SK-N-SH treated with all-trans-retinoic acid at 6 μM for 48 hours (cell line): ENCODE data around the gene XK.

Experiments used
- ATAC-seq: fragments of 200-7000 bp; cut with Tn5 transposase; 3 replicates; pipeline ENCODE4 v1.9.1; 2020; ENCODE audit warnings: mild to moderate bottlenecking, moderate library complexity
- ARNTL ChIP-seq: fragments of 450-650 bp; formaldehyde crosslinking; IDR thresholded peaks from 2 replicates; pipeline ENCODE4 v1.5.0; 2020; ENCODE audit warnings: low read depth, mild to moderate bottlenecking, moderate library complexity, borderline replicate concordance
- BACH2 ChIP-seq: fragments of 250-450 bp; sonication (Bioruptor Pico); IDR thresholded peaks from 2 replicates; pipeline ENCODE4 v1.9.0; 2021; ENCODE audit warnings: mild to moderate bottlenecking, borderline replicate concordance
- CREB5 ChIP-seq: fragments of 250-450 bp; sonication (Bioruptor Pico); IDR thresholded peaks from 2 replicates; pipeline ENCODE4 v1.5.1; 2020; ENCODE audit warnings: low read depth, mild to moderate bottlenecking, moderate library complexity
- CSDC2 ChIP-seq: fragments of 250-450 bp; sonication (Bioruptor Pico); IDR thresholded peaks from 2 replicates; pipeline ENCODE4 v1.5.0; 2020; ENCODE audit warnings: mild to moderate bottlenecking, moderate library complexity
- CSRNP3 ChIP-seq: fragments of 250-450 bp; sonication (Bioruptor Pico); IDR thresholded peaks from 2 replicates; pipeline ENCODE4 v1.5.1; 2021; ENCODE audit warnings: mild to moderate bottlenecking, moderate library complexity
- ESRRG ChIP-seq: fragments of 250-450 bp; sonication (Bioruptor Pico); IDR thresholded peaks from 2 replicates; pipeline ENCODE4 v1.6.1; 2021; ENCODE audit warnings: mild to moderate bottlenecking
- GLIS3 ChIP-seq: fragments of 250-450 bp; sonication (Bioruptor Pico); IDR thresholded peaks from 2 replicates; pipeline ENCODE4 v1.5.0; 2020; ENCODE audit warnings: mild to moderate bottlenecking, moderate library complexity
- OSR1 ChIP-seq: fragments of 250-450 bp; sonication (Bioruptor Pico); IDR thresholded peaks from 2 replicates; pipeline ENCODE4 v1.8.0; 2022; ENCODE audit warnings: moderate library complexity, mild to moderate bottlenecking, inconsistent platforms
- PATZ1 ChIP-seq: fragments of 250-450 bp; sonication (Bioruptor Pico); IDR thresholded peaks from 2 replicates; pipeline ENCODE4 v1.8.0; 2020; ENCODE audit warnings: mild to moderate bottlenecking, moderate library complexity, borderline replicate concordance
- POU6F1 ChIP-seq: fragments of 250-450 bp; sonication (Bioruptor Pico); IDR thresholded peaks from 2 replicates; pipeline ENCODE4 v1.8.0; 2021; ENCODE audit warnings: low read depth, mild to moderate bottlenecking, moderate library complexity, borderline replicate concordance
- PPARA ChIP-seq: fragments of 250-450 bp; sonication (Bioruptor Pico); IDR thresholded peaks from 2 replicates; pipeline ENCODE4 v1.5.0; 2020; ENCODE audit warnings: mild to moderate bottlenecking, borderline replicate concordance
- RARB ChIP-seq: fragments of 250-450 bp; sonication (Bioruptor Pico); IDR thresholded peaks from 2 replicates; pipeline ENCODE4 v1.8.0; 2021; ENCODE audit warnings: mild to moderate bottlenecking, moderate library complexity
- TCF4 ChIP-seq: fragments of 250-450 bp; sonication (Bioruptor Pico); IDR thresholded peaks from 2 replicates; pipeline ENCODE4 v1.8.0; 2021; ENCODE audit warnings: mild to moderate bottlenecking, moderate library complexity, borderline replicate concordance
- TOX ChIP-seq: fragments of 250-450 bp; sonication (Bioruptor Pico); IDR thresholded peaks from 2 replicates; pipeline ENCODE4 v1.8.0; 2021; ENCODE audit warnings: mild to moderate bottlenecking, moderate library complexity, borderline replicate concordance
- TSHZ2 ChIP-seq: fragments of 250-450 bp; sonication (Bioruptor Pico); IDR thresholded peaks from 2 replicates; pipeline ENCODE4 v1.5.0; 2020; ENCODE audit warnings: mild to moderate bottlenecking, moderate library complexity
- ZC3H10 ChIP-seq: fragments of 250-450 bp; sonication (Bioruptor Pico); IDR thresholded peaks from 2 replicates; pipeline ENCODE4 v1.5.1; 2021; ENCODE audit warnings: mild to moderate bottlenecking, moderate library complexity
- ZFP3 ChIP-seq: fragments of 250-450 bp; sonication (Bioruptor Pico); IDR thresholded peaks from 2 replicates; pipeline ENCODE4 v1.5.0; 2020; ENCODE audit warnings: mild to moderate bottlenecking, moderate library complexity
- ZFP30 ChIP-seq: fragments of 450-650 bp; formaldehyde crosslinking; IDR thresholded peaks from 2 replicates; pipeline ENCODE4 v1.5.0; 2022; ENCODE audit warnings: mild to moderate bottlenecking, moderate library complexity
- ZNF565 ChIP-seq: fragments of 450-650 bp; formaldehyde crosslinking; conservative IDR thresholded peaks from 2 replicates; pipeline ENCODE4 v1.5.0; 2020; ENCODE audit warnings: low read depth, mild to moderate bottlenecking, moderate library complexity
- ZNF8 ChIP-seq: fragments of 450-650 bp; formaldehyde crosslinking; IDR thresholded peaks from 2 replicates; pipeline ENCODE4 v1.5.0; 2020; ENCODE audit warnings: mild to moderate bottlenecking, moderate library complexity

The XK gene

GRCh38 chrX:37746218-37746941, 60.8 kb downstream of the XK start (continued):
- TF ChIP-seq PPARA (CRISPR knock-in tag) (no peak), RARB (CRISPR knock-in tag) (no peak), ZNF8 (no peak), ZNF565 (no peak), ZFP30 (CRISPR knock-in tag) (no peak)

GRCh38 chrX:37746951-37747350, 61.4 kb downstream of the XK start:
- no peak for TF ChIP-seq CSRNP3 (CRISPR knock-in tag)
- no peak for TF ChIP-seq PATZ1 (CRISPR knock-in tag)
- no peak for TF ChIP-seq ZFP3 (CRISPR knock-in tag)
- TF ChIP-seq BACH2 (CRISPR knock-in tag) = no peak
- no peak for ATAC-seq

- ATAC-seq = no peak
- TF ChIP-seq CSRNP3 (CRISPR knock-in tag) (no peak), ESRRG (CRISPR knock-in tag) (no peak), ZFP30 (CRISPR knock-in tag) (no peak)
Observed at GRCh38 chrX:37752281-37752680, 66.7 kb downstream of the XK start.

GRCh38 chrX:37752936-37753335, 67.3 kb downstream of the XK start:
- no peak for ATAC-seq
- TF ChIP-seq PATZ1 (CRISPR knock-in tag) (no peak), CREB5 (no peak), ZFP30 (CRISPR knock-in tag) (no peak), ESRRG (CRISPR knock-in tag) (no peak), ZNF8 (no peak), BACH2 (CRISPR knock-in tag) (no peak), TOX (no peak), ARNTL (no peak), POU6F1 (CRISPR knock-in tag) (no peak), CSRNP3 (CRISPR knock-in tag) (no peak), OSR1 (CRISPR knock-in tag) (no peak), GLIS3 (no peak), ZC3H10 (CRISPR knock-in tag) (no peak), ZFP3 (CRISPR knock-in tag) (no peak), ZNF565 (no peak), RARB (CRISPR knock-in tag) (no peak), CSDC2 (no peak), TSHZ2 (no peak), TCF4 (CRISPR knock-in tag) (no peak)
- TF ChIP-seq, all 23 proteins: peak for 0
